G401.6 (cell line): ENCODE measurements around the gene SH2D4B.
A peak's percentile ranks its signal among the peaks of the same experiment; 100 is the strongest.

ENCODE experiments used
- FAIRE-seq: peaks from 2 replicates; lab custom pipeline; 2012; peaks lifted over from hg19 to GRCh38; lab: Jason Lieb, UNC

Gene SH2D4B

GRCh38 chr10:80596391-80597257 is 58.9 kb downstream of the SH2D4B start:
- peak; percentile 70 for FAIRE-seq

- no peak for FAIRE-seq
Measured at GRCh38 chr10:80598084-80598798, 60.5 kb downstream of the SH2D4B start.

GRCh38 chr10:80598951-80599350 is 61.2 kb downstream of the SH2D4B start:
- no peak for FAIRE-seq

- FAIRE-seq: no peak
Measured at GRCh38 chr10:80599424-80599847, 61.7 kb downstream of the SH2D4B start.

GRCh38 chr10:80600256-80600655 is 62.6 kb downstream of the SH2D4B start:
- FAIRE-seq: no peak

- no peak for FAIRE-seq
Measured at GRCh38 chr10:80602881-80603280, 65.2 kb downstream of the SH2D4B start.

- no peak for FAIRE-seq
Measured at GRCh38 chr10:80603516-80603915, 65.8 kb downstream of the SH2D4B start.

GRCh38 chr10:80608706-80609105 is 71.0 kb downstream of the SH2D4B start:
- no peak for FAIRE-seq

GRCh38 chr10:80609331-80609730 is 71.6 kb downstream of the SH2D4B start:
- FAIRE-seq: no peak

- no peak for FAIRE-seq
Measured at GRCh38 chr10:80611481-80612185, 73.9 kb downstream of the SH2D4B start.

- FAIRE-seq: no peak
Measured at GRCh38 chr10:80612261-80612660, 74.6 kb downstream of the SH2D4B start.

- FAIRE-seq: no peak
Measured at GRCh38 chr10:80613466-80614170, 75.9 kb downstream of the SH2D4B start.

GRCh38 chr10:80614576-80615416 is 77.1 kb downstream of the SH2D4B start:
- FAIRE-seq: no peak

- no peak for FAIRE-seq
Measured at GRCh38 chr10:80617807-80618206, 80.1 kb downstream of the SH2D4B start.

- FAIRE-seq: no peak
Measured at GRCh38 chr10:80619036-80619435, 81.3 kb downstream of the SH2D4B start.

GRCh38 chr10:80622153-80622552 is 84.5 kb downstream of the SH2D4B start:
- no peak for FAIRE-seq

GRCh38 chr10:80630324-80630723 is 92.6 kb downstream of the SH2D4B start:
- FAIRE-seq: no peak

- FAIRE-seq: no peak
Measured at GRCh38 chr10:80632742-80633141, 95.0 kb downstream of the SH2D4B start.

GRCh38 chr10:80633383-80633860 is 95.7 kb downstream of the SH2D4B start:
- no peak for FAIRE-seq

GRCh38 chr10:80633910-80634309 is 96.2 kb downstream of the SH2D4B start:
- FAIRE-seq: no peak

- FAIRE-seq: no peak
Measured at GRCh38 chr10:80642661-80643060, 105.0 kb downstream of the SH2D4B start.
